Measurements from ENCODE around the gene HIF1A.
"Not testable (repeated sequence)": the region's sequence is repeated elsewhere in the genome, so short reads cannot be mapped to it uniquely, and the experiment has no call there.

The HIF1A gene

GRCh38 chr14:61737915-61738314 is 42.6 kb downstream of the HIF1A start:
- Histone ChIP-seq H3K4me1 (ENCODE audit: insufficient read depth, insufficient read length) (no peaks in the 10 kb centered on the region), H3K4me3 (ENCODE audit: insufficient read length, low read depth) (no peak overlapping the region), H3K9me3 (ENCODE audit: insufficient read depth, low read length) (no peaks in the 10 kb centered on the region), H3K9ac (ENCODE audit: insufficient read length, low read depth) (no peak overlapping the region), H3K27me3 (ENCODE audit: insufficient read depth, insufficient read length) (no peaks in the 10 kb centered on the region), H3K36me3 (ENCODE audit: insufficient read depth, insufficient read length, low read length) (peaks cover 79% of the 10 kb centered on the region)
- no peak for DNase-seq (ENCODE audit: low read depth, low spot score)
- no peak for TF ChIP-seq SUZ12 (IDR thresholded peaks at IDR 0.05; ENCODE audit: extremely low read depth, insufficient read depth, insufficient read length)

DNA sequence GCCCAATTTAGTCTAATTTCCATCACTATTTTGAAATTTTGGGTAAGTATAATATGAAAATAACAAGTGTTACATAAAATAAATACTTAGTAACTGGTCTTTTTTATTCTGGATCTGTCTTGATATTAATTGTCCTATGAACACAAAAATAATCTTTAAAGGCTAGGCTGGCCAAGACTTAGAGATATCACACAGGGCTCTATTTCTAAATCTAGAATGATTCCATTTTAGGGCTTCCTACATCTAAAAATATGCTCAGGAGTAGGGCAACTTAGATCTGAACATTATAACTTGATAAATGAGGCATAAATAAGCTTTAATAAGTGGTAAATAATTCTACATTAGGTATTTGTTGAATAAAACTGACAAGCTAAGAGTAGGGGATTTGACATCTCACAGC is 43.8 kb downstream of the HIF1A start:
- TF ChIP-seq ZNF274 (IDR thresholded peaks at IDR 0.05; ENCODE audit: low read depth, low read length) (no peak), SUZ12 (IDR thresholded peaks at IDR 0.05; ENCODE audit: extremely low read depth, insufficient read depth, insufficient read length) (no peak), YY1 (IDR thresholded peaks at IDR 0.05; ENCODE audit: insufficient read depth, insufficient read length) (no peak)
- Histone ChIP-seq H3K4me1 (ENCODE audit: insufficient read depth, insufficient read length) (no peaks in the 10 kb centered on the region), H3K36me3 (ENCODE audit: insufficient read depth, insufficient read length, low read length) (peaks cover 79% of the 10 kb centered on the region), H3K27me3 (ENCODE audit: insufficient read depth, insufficient read length) (no peaks in the 10 kb centered on the region), H3K9ac (ENCODE audit: insufficient read length, low read depth) (no peak overlapping the region), H3K4me3 (ENCODE audit: insufficient read length, low read depth) (no peak overlapping the region), H3K9me3 (ENCODE audit: insufficient read depth, low read length) (no peaks in the 10 kb centered on the region)
- DNase-seq (ENCODE audit: low read depth, low spot score): no peak

GRCh38 chr14:61742371-61742770 is 47.1 kb downstream of the HIF1A start:
- Histone ChIP-seq H3K4me3 (ENCODE audit: insufficient read length, low read depth) (no peak overlapping the region), H3K9ac (ENCODE audit: insufficient read length, low read depth) (no peak overlapping the region), H3K9me3 (ENCODE audit: insufficient read depth, low read length) (no peaks in the 10 kb centered on the region), H3K4me1 (ENCODE audit: insufficient read depth, insufficient read length) (no peaks in the 10 kb centered on the region), H3K36me3 (ENCODE audit: insufficient read depth, insufficient read length, low read length) (peaks cover 74% of the 10 kb centered on the region), H3K27me3 (ENCODE audit: insufficient read depth, insufficient read length) (no peaks in the 10 kb centered on the region)
- no peak for DNase-seq (ENCODE audit: low read depth, low spot score)
- TF ChIP-seq SUZ12 (IDR thresholded peaks at IDR 0.05; ENCODE audit: extremely low read depth, insufficient read depth, insufficient read length) (no peak), YY1 (IDR thresholded peaks at IDR 0.05; ENCODE audit: insufficient read depth, insufficient read length) (no peak), ZNF274 (IDR thresholded peaks at IDR 0.05; ENCODE audit: low read depth, low read length) (no peak)

GRCh38 chr14:61744238-61744637 is 48.9 kb downstream of the HIF1A start:
- Histone ChIP-seq H3K4me3 (ENCODE audit: insufficient read length, low read depth) (no peak overlapping the region), H3K9me3 (ENCODE audit: insufficient read depth, low read length) (no peaks in the 10 kb centered on the region), H3K27me3 (ENCODE audit: insufficient read depth, insufficient read length) (no peaks in the 10 kb centered on the region), H3K4me1 (ENCODE audit: insufficient read depth, insufficient read length) (no peaks in the 10 kb centered on the region), H3K9ac (ENCODE audit: insufficient read length, low read depth) (no peak overlapping the region), H3K36me3 (ENCODE audit: insufficient read depth, insufficient read length, low read length) (peaks cover 70% of the 10 kb centered on the region)
- no peak for TF ChIP-seq ZNF274 (IDR thresholded peaks at IDR 0.05; ENCODE audit: low read depth, low read length)
- no peak for TF ChIP-seq SUZ12 (IDR thresholded peaks at IDR 0.05; ENCODE audit: extremely low read depth, insufficient read depth, insufficient read length)
- TF ChIP-seq YY1 (IDR thresholded peaks at IDR 0.05; ENCODE audit: insufficient read depth, insufficient read length): no peak
- DNase-seq (ENCODE audit: low read depth, low spot score): no peak

- DNase-seq (ENCODE audit: low read depth, low spot score); H3K4me1 ChIP-seq (ENCODE audit: insufficient read depth, insufficient read length); H3K27me3 ChIP-seq (ENCODE audit: insufficient read depth, insufficient read length); H3K4me3 ChIP-seq (ENCODE audit: insufficient read length, low read depth); H3K9me3 ChIP-seq (ENCODE audit: insufficient read depth, low read length); H3K9ac ChIP-seq (ENCODE audit: insufficient read length, low read depth): not testable (repeated sequence)
- H3K36me3 ChIP-seq (ENCODE audit: insufficient read depth, insufficient read length, low read length): peaks cover 56% of the 10 kb centered on the region
These were observed 51.0 kb downstream of the HIF1A start for GRCh38 chr14:61746346-61746745.

- no peaks in the 10 kb centered on the region for H3K27me3 ChIP-seq (ENCODE audit: insufficient read depth, insufficient read length)
- H3K36me3 ChIP-seq (ENCODE audit: insufficient read depth, insufficient read length, low read length): peaks cover 51% of the 10 kb centered on the region
- H3K4me1 ChIP-seq (ENCODE audit: insufficient read depth, insufficient read length): no peaks in the 10 kb centered on the region
- no peaks in the 10 kb centered on the region for H3K9me3 ChIP-seq (ENCODE audit: insufficient read depth, low read length)
- TF ChIP-seq SUZ12 (IDR thresholded peaks at IDR 0.05; ENCODE audit: extremely low read depth, insufficient read depth, insufficient read length) (no peak), ZNF274 (IDR thresholded peaks at IDR 0.05; ENCODE audit: low read depth, low read length) (no peak), YY1 (IDR thresholded peaks at IDR 0.05; ENCODE audit: insufficient read depth, insufficient read length) (no peak)
- no peak overlapping the region for H3K4me3 ChIP-seq (ENCODE audit: insufficient read length, low read depth)
- DNase-seq (ENCODE audit: low read depth, low spot score): no peak
- H3K9ac ChIP-seq (ENCODE audit: insufficient read length, low read depth): no peak overlapping the region
These were observed 51.6 kb downstream of the HIF1A start for GRCh38 chr14:61746881-61747280.

DNA sequence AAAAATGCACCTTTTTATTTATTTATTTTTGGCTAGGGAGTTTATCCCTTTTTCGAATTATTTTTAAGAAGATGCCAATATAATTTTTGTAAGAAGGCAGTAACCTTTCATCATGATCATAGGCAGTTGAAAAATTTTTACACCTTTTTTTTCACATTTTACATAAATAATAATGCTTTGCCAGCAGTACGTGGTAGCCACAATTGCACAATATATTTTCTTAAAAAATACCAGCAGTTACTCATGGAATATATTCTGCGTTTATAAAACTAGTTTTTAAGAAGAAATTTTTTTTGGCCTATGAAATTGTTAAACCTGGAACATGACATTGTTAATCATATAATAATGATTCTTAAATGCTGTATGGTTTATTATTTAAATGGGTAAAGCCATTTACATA is 52.0 kb downstream of the HIF1A start:
- Histone ChIP-seq H3K9me3 (ENCODE audit: insufficient read depth, low read length) (no peaks in the 10 kb centered on the region), H3K27me3 (ENCODE audit: insufficient read depth, insufficient read length) (no peaks in the 10 kb centered on the region), H3K4me3 (ENCODE audit: insufficient read length, low read depth) (no peak overlapping the region), H3K4me1 (ENCODE audit: insufficient read depth, insufficient read length) (no peaks in the 10 kb centered on the region), H3K36me3 (ENCODE audit: insufficient read depth, insufficient read length, low read length) (peaks cover 46% of the 10 kb centered on the region), H3K9ac (ENCODE audit: insufficient read length, low read depth) (no peak overlapping the region)
- no peak for DNase-seq (ENCODE audit: low read depth, low spot score)
- TF ChIP-seq YY1 (IDR thresholded peaks at IDR 0.05; ENCODE audit: insufficient read depth, insufficient read length) (no peak), ZNF274 (IDR thresholded peaks at IDR 0.05; ENCODE audit: low read depth, low read length) (no peak), SUZ12 (IDR thresholded peaks at IDR 0.05; ENCODE audit: extremely low read depth, insufficient read depth, insufficient read length) (no peak)

DNA sequence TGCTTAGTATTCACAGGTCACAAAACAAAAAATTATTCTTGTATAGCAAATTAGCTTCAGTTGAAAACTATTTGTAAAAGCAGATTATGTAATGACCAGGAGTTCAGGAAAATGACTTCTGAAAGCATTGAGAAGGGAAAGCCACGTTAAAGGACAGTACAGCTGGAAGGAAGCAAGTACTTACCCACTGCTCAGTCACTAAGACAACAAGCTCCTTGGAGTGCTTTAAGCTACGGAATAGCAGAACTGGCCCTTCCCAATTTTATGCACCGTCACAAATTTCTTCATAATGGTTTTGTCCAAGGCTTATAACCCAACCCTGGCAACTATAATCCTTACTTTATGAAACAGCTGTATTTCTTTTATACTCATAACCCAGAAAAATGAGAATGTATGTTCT is 54.0 kb downstream of the HIF1A start:
- no peaks in the 10 kb centered on the region for H3K9me3 ChIP-seq (ENCODE audit: insufficient read depth, low read length)
- DNase-seq (ENCODE audit: low read depth, low spot score): no peak
- peaks cover 30% of the 10 kb centered on the region for H3K36me3 ChIP-seq (ENCODE audit: insufficient read depth, insufficient read length, low read length)
- TF ChIP-seq ZNF274 (IDR thresholded peaks at IDR 0.05; ENCODE audit: low read depth, low read length) (no peak), SUZ12 (IDR thresholded peaks at IDR 0.05; ENCODE audit: extremely low read depth, insufficient read depth, insufficient read length) (no peak), YY1 (IDR thresholded peaks at IDR 0.05; ENCODE audit: insufficient read depth, insufficient read length) (no peak)
- no peaks in the 10 kb centered on the region for H3K27me3 ChIP-seq (ENCODE audit: insufficient read depth, insufficient read length)
- no peak overlapping the region for H3K9ac ChIP-seq (ENCODE audit: insufficient read length, low read depth)
- no peaks in the 10 kb centered on the region for H3K4me1 ChIP-seq (ENCODE audit: insufficient read depth, insufficient read length)
- H3K4me3 ChIP-seq (ENCODE audit: insufficient read length, low read depth): no peak overlapping the region

Measured in NT2/D1 (cell line).